GM10248 (cell line): Measurements from ENCODE around the gene ZBED1.

ENCODE experiments used
- CTCF ChIA-PET: fragments of 300-600 bp; sonication (Branson Sonifier 250); formaldehyde crosslinking; extraction: SDS; loops from one replicate; lab custom pipeline; 2021; ENCODE audit warnings: antibody characterized with exemption; lab: Yijun Ruan, JAX
- POLR2A ChIA-PET: fragments of 350-650 bp; sonication (Branson Sonifier 250); formaldehyde crosslinking; extraction: SDS; loops from one replicate; lab custom pipeline; 2020; ENCODE audit warnings: antibody characterized with exemption; lab: Yijun Ruan, JAX
- DNase-seq: peaks from one replicate; pipeline ENCODE4 v3.0.0; 2012; ENCODE audit errors: extremely low spot score
- TF ChIP-seq, protein P1 (sequence below): IDR thresholded peaks from 2 replicates; pipeline ENCODE4 v1.5.1; 2012; ENCODE audit warnings: mild to moderate bottlenecking, low read depth; ENCODE audit errors: extremely low read depth, missing control alignments, control extremely low read depth

Gene ZBED1

DNA sequence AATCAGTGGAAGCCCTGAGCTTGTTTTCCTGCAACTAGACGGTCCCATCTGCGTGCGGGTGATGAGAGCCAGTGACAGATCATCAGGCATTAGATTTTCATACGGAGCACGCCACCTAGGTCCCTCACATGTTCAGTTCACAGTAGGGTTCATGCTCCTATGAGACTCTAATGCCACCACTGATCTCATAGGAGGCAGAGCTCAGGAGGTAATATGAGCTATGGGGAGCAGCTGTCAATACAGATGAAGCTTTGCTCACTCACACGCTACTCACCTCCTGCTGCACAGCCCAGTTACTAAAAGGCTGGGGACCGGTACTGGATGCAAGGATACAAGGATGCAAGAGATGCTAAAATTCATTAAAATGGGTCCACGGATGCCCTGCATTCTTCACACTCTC lies 61.2 kb downstream of the ZBED1 start:
- DNase-seq = no peak
- TF ChIP-seq, protein P1, sequence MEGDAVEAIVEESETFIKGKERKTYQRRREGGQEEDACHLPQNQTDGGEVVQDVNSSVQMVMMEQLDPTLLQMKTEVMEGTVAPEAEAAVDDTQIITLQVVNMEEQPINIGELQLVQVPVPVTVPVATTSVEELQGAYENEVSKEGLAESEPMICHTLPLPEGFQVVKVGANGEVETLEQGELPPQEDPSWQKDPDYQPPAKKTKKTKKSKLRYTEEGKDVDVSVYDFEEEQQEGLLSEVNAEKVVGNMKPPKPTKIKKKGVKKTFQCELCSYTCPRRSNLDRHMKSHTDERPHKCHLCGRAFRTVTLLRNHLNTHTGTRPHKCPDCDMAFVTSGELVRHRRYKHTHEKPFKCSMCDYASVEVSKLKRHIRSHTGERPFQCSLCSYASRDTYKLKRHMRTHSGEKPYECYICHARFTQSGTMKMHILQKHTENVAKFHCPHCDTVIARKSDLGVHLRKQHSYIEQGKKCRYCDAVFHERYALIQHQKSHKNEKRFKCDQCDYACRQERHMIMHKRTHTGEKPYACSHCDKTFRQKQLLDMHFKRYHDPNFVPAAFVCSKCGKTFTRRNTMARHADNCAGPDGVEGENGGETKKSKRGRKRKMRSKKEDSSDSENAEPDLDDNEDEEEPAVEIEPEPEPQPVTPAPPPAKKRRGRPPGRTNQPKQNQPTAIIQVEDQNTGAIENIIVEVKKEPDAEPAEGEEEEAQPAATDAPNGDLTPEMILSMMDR = no peak
- POLR2A ChIA-PET = no interaction called here
- CTCF ChIA-PET = no interaction called here
